OCI-LY7 (cell line): ENCODE data around the gene CYP11A1. TPM values are rescaled to one million over a fixed set of nuclear protein-coding genes. Genes with fewer than 3 reads are reported as not detected.

Source experiments
- BruUV-seq: library from RNA; stranded (reverse); fragments of 400-500 nt; replicated peaks from 2 replicates; lab custom pipeline; 2021; lab: Mats Ljungman, UMichigan
- CTCF ChIA-PET: fragments of 300-600 bp; sonication (Branson Sonifier 250); formaldehyde crosslinking; loops from one replicate; lab custom pipeline; 2022; ENCODE audit warnings: antibody characterized with exemption; ENCODE audit not compliant: unreplicated experiment; lab: Charles Lee
- POLR2A ChIA-PET: fragments of 300-600 bp; sonication (Branson Sonifier 250); formaldehyde crosslinking; loops from one replicate; lab custom pipeline; 2022; ENCODE audit warnings: antibody characterized with exemption; lab: Charles Lee
- DNase-seq: peaks from one replicate; pipeline ENCODE4 v3.0.0-alpha.2; 2015; ENCODE audit warnings: low spot score
- H2AFZ ChIP-seq: fragments of 200-600 bp; sonication (generic), shearing (Covaris generic); 2 replicates; pipeline ENCODE4 v1.6.1; 2014; ENCODE audit warnings: mild to moderate bottlenecking, antibody characterized with exemption, low read length, moderate library complexity
- H3K27ac ChIP-seq: fragments of 200-600 bp; sonication (generic); 2 replicates; pipeline ENCODE4 v1.5.1; 2014; ENCODE audit warnings: mixed run types, low read depth, mild to moderate bottlenecking, moderate library complexity, low read length, inconsistent platforms; ENCODE audit not compliant: poor library complexity, severe bottlenecking
- H3K36me3 ChIP-seq: fragments of 200-600 bp; sonication (generic); 2 replicates; pipeline ENCODE4 v1.6.1; 2014; ENCODE audit warnings: mild to moderate bottlenecking, antibody characterized with exemption, low read length, moderate library complexity, mixed read lengths; ENCODE audit not compliant: insufficient read depth
- H3K4me1 ChIP-seq: fragments of 200-600 bp; sonication (generic); 2 replicates; pipeline ENCODE4 v1.5.1; 2014; ENCODE audit warnings: mild to moderate bottlenecking, low read length; ENCODE audit not compliant: insufficient read depth, poor library complexity, severe bottlenecking
- H3K4me2 ChIP-seq: fragments of 200-600 bp; sonication (generic); 2 replicates; pipeline ENCODE4 v1.6.1; 2014; ENCODE audit warnings: mild to moderate bottlenecking, low read length
- H3K4me3 ChIP-seq: fragments of 200-600 bp; sonication (generic); 2 replicates; pipeline ENCODE4 v1.5.1; 2014; ENCODE audit warnings: mild to moderate bottlenecking, low read depth, low read length; ENCODE audit not compliant: poor library complexity, severe bottlenecking
- H3K79me2 ChIP-seq: fragments of 200-600 bp; sonication (generic); 2 replicates; pipeline ENCODE4 v1.6.1; 2016; ENCODE audit warnings: low read depth, mild to moderate bottlenecking, low read length, moderate library complexity, mixed read lengths; ENCODE audit not compliant: insufficient read depth
- H3K9me2 ChIP-seq: fragments of 200-600 bp; sonication (generic); 2 replicates; pipeline ENCODE4 v1.6.1; 2016; ENCODE audit warnings: mild to moderate bottlenecking, low read length, mixed read lengths; ENCODE audit not compliant: insufficient read depth
- H3K9me3 ChIP-seq: fragments of 200-600 bp; sonication (generic); 2 replicates; pipeline ENCODE4 v1.6.1; 2014; ENCODE audit warnings: mild to moderate bottlenecking, mixed run types, low read length, mixed read lengths
- H4K20me1 ChIP-seq: fragments of 200-600 bp; sonication (generic); 2 replicates; pipeline ENCODE4 v1.6.1; 2014; ENCODE audit warnings: mild to moderate bottlenecking, antibody characterized with exemption, low read length, moderate library complexity, mixed read lengths; ENCODE audit not compliant: insufficient read depth
- CTCF ChIP-seq: fragments of 200-600 bp; sonication (generic); conservative IDR thresholded peaks from 2 replicates; pipeline ENCODE4 v1.5.1; 2014; ENCODE audit warnings: mild to moderate bottlenecking, antibody characterized with exemption, low read length, moderate library complexity, mixed read lengths
- EZH2phosphoT487 ChIP-seq: fragments of 200-600 bp; sonication (generic); IDR thresholded peaks from 2 replicates; pipeline ENCODE4 v1.6.1; 2018; ENCODE audit warnings: low read depth, borderline replicate concordance, mild to moderate bottlenecking, mixed run types, antibody characterized with exemption, low read length, moderate library complexity, mixed read lengths
- intact Hi-C: fragments of 100-400 bp; cut with micrococcal nuclease; formaldehyde crosslinking; loops from one replicate; pipeline ENCODE4 v1.10.0; 2022; ENCODE audit not compliant: unreplicated experiment
- total RNA-seq, 2 experiments: library from RNA; depleted of rRNA in 1 of 2; stranded (reverse); fragments of >200 nt in 1 of 2; shearing (Covaris generic) in 1 of 2; gene quantifications; 2 replicates each; pipeline ENCODE4 v1.2.3, GENCODE V29; 2014 to 2022

Gene CYP11A1
- total RNA-seq, 2 experiments from 2014 or later, result not detected

GRCh38 chr15:74402337-74402841 lies 34.9 kb upstream of the CYP11A1 start:
- BruUV-seq, result no TSS peak
- no peaks in the 10 kb centered on the region for H3K79me2 ChIP-seq
- H2AFZ ChIP-seq, result no peak overlapping the region
- intact Hi-C loops, result no loop called here
- CTCF ChIA-PET, result interaction anchor here (0.6 to 2.0 kb wide), 2 partner anchors 18 to 81 kb away, joined by 6 to 12 read pairs; no protein-coding TSS in a partner anchor
- no peaks in the 10 kb centered on the region for H3K9me2 ChIP-seq
- no peaks in the 10 kb centered on the region for H3K9me3 ChIP-seq
- peaks cover 73% of the 10 kb centered on the region for H3K4me1 ChIP-seq
- H3K27ac ChIP-seq, result no peak overlapping the region
- POLR2A ChIA-PET, result interaction anchor here (1.0 to 1.2 kb wide), 2 partner anchors 14 to 60 kb away, joined by 3 read pairs; no protein-coding TSS in a partner anchor
- DNase-seq, result no peak
- H3K36me3 ChIP-seq, result no peaks in the 10 kb centered on the region
- H4K20me1 ChIP-seq, result no peaks in the 10 kb centered on the region; the same call in 1 of the 2 replicates
- H3K4me2 ChIP-seq, result peak overlapping the region; percentile 85
- peak overlapping the region; percentile 30 for H3K4me3 ChIP-seq
- TF ChIP-seq EZH2phosphoT487, result no peak
- no peak for TF ChIP-seq CTCF

- DNase-seq, result peak; percentile 64
- H3K36me3 ChIP-seq, result no peaks in the 10 kb centered on the region
- intact Hi-C loops, result no loop called here
- TF ChIP-seq CTCF, result no peak
- no peak for TF ChIP-seq EZH2phosphoT487
- no peaks in the 10 kb centered on the region for H3K9me3 ChIP-seq
- no peak overlapping the region for H3K27ac ChIP-seq
- no peak overlapping the region for H2AFZ ChIP-seq
- H4K20me1 ChIP-seq, result peaks cover 4% of the 10 kb centered on the region
- peaks cover 85% of the 10 kb centered on the region for H3K4me1 ChIP-seq
- BruUV-seq, result no TSS peak
- H3K4me2 ChIP-seq, result peak overlapping the region; percentile 85
- POLR2A ChIA-PET, result interaction anchor here (1.3 kb wide), 1 partner anchor 16 kb away, joined by 5 read pairs; no protein-coding TSS in a partner anchor
- CTCF ChIA-PET, result no interaction called here
- H3K79me2 ChIP-seq, result no peaks in the 10 kb centered on the region
- peak overlapping the region; percentile 13 for H3K4me3 ChIP-seq
- no peaks in the 10 kb centered on the region for H3K9me2 ChIP-seq
These were observed 33.7 kb upstream of the CYP11A1 start for GRCh38 chr15:74400915-74401757.
